K562 (cell line): ENCODE results near the gene TUBA1B. TPM values are rescaled to one million over a fixed set of nuclear protein-coding genes. Genes with fewer than 3 reads are reported as not detected.

ENCODE experiments used
- ATAC-seq: fragments of 200-7000 bp; cut with Tn5 transposase; 3 replicates; pipeline ENCODE4 v1.9.1; 2020; ENCODE audit warnings: moderate library complexity
- BruUV-seq: library from RNA; stranded (reverse); fragments of 400-500 nt; replicated peaks from 2 replicates; lab custom pipeline; 2021; lab: Mats Ljungman, UMichigan
- CTCF ChIA-PET: fragments of 300-600 bp; formaldehyde crosslinking; extraction: SDS; loops from one replicate; lab custom pipeline; 2021; ENCODE audit warnings: low intra/inter-chr PET ratio; lab: Yijun Ruan, JAX
- POLR2A ChIA-PET: fragments of 300-600, 350-650 bp; sonication (Branson Sonifier 250); formaldehyde crosslinking; extraction: SDS; loops from one replicate; lab custom pipeline; 2021; ENCODE audit warnings: antibody characterized with exemption, inconsistent platforms; lab: Yijun Ruan, JAX
- DNase-seq, 4 experiments: peaks; one replicate each; pipeline versions ENCODE4 v3.0.0 to v3.0.0-alpha.2; 2011 to 2018; ENCODE audit warnings: low spot score in 3 of 4, mixed read lengths in 3 of 4; ENCODE audit errors: extremely low read depth in 1 of 4
- FAIRE-seq: peaks from 2 replicates; lab custom pipeline; 2011; peaks lifted over from hg19 to GRCh38; lab: Jason Lieb, UNC
- H2AFZ ChIP-seq: 2 replicates; pipeline ENCODE4 v1.6.0; 2011; ENCODE audit warnings: low read depth, low read length, control low read depth, inconsistent platforms
- H3K27ac ChIP-seq: fragments of 200-600 bp; 3 replicates; pipeline ENCODE4 v1.8.0; 2011; ENCODE audit warnings: low read depth, mild to moderate bottlenecking, control low read depth, inconsistent platforms, low read length, moderate library complexity, mixed read lengths; ENCODE audit errors: extremely low read depth
- H3K27me3 ChIP-seq, 2 experiments: fragments of 300-600 bp in 1 of 2; 2 replicates in 1 of 2; 3 replicates in 1 of 2; pipeline versions ENCODE4 v1.6.0 to v1.8.0; 2011; ENCODE audit warnings: inconsistent platforms in 2 of 2, low read length in 2 of 2, mild to moderate bottlenecking in 1 of 2, mixed read lengths in 1 of 2, moderate library complexity in 1 of 2; ENCODE audit not compliant: control insufficient read depth in 2 of 2, insufficient read depth in 2 of 2
- H3K36me3 ChIP-seq: fragments of 300-600 bp; 3 replicates; pipeline ENCODE4 v1.8.0; 2011; ENCODE audit warnings: mild to moderate bottlenecking, low read length, inconsistent platforms; ENCODE audit not compliant: control insufficient read depth, insufficient read depth
- H3K4me1 ChIP-seq, 2 experiments: fragments of 200-600 bp in 1 of 2; replicated peaks in 1 of 2; 2 replicates in 1 of 2; 3 replicates in 1 of 2; pipeline versions ENCODE4 v1.5.1 to v1.8.0; 2011; ENCODE audit warnings: inconsistent platforms in 2 of 2, low read length in 2 of 2, mild to moderate bottlenecking in 1 of 2, mixed read lengths in 1 of 2, moderate library complexity in 1 of 2; ENCODE audit not compliant: control insufficient read depth in 2 of 2, insufficient read depth in 2 of 2
- H3K4me2 ChIP-seq: 2 replicates; pipeline ENCODE4 v1.6.1; 2011; ENCODE audit warnings: low read length, control low read depth, inconsistent platforms, mixed read lengths; ENCODE audit not compliant: insufficient read depth
- H3K4me3 ChIP-seq: fragments of 200-600 bp; sonication (generic), shearing (Covaris generic); 2 replicates; pipeline ENCODE4 v1.5.1; 2016; ENCODE audit warnings: control low read depth, inconsistent platforms
- H3K79me2 ChIP-seq: fragments of 200-600 bp; 3 replicates; pipeline ENCODE4 v1.8.0; 2011; ENCODE audit warnings: low read length, inconsistent platforms; ENCODE audit not compliant: control insufficient read depth, insufficient read depth
- H3K9ac ChIP-seq, 2 experiments: 2 replicates each; pipeline versions ENCODE4 v1.6.0 to v1.6.1; 2011; ENCODE audit warnings: low read depth in 2 of 2, low read length in 2 of 2, control low read depth in 1 of 2, inconsistent platforms in 1 of 2, mild to moderate bottlenecking in 1 of 2, mixed read lengths in 1 of 2; ENCODE audit not compliant: insufficient read depth in 1 of 2
- H3K9me1 ChIP-seq: one replicate; pipeline ENCODE4 v1.6.0; 2011; ENCODE audit warnings: inconsistent platforms, mild to moderate bottlenecking, low read length, moderate library complexity; ENCODE audit not compliant: control insufficient read depth, insufficient read depth
- H3K9me3 ChIP-seq: replicated peaks from 2 replicates; pipeline ENCODE4 v1.5.1; 2011; ENCODE audit warnings: low read depth, low read length, inconsistent platforms; ENCODE audit not compliant: control insufficient read depth, insufficient read depth
- H4K20me1 ChIP-seq: replicated peaks from 2 replicates; pipeline ENCODE4 v1.6.1; 2011; ENCODE audit warnings: low read length, inconsistent platforms, mixed read lengths; ENCODE audit not compliant: control insufficient read depth, insufficient read depth
- BRD9 ChIP-seq: fragments of 450-650 bp; IDR thresholded peaks from 2 replicates; pipeline ENCODE4 v1.6.1; 2018; ENCODE audit warnings: low read depth; ENCODE audit not compliant: partially characterized antibody
- IRF2 ChIP-seq: sonication (generic); formaldehyde crosslinking; IDR thresholded peaks from 2 replicates; pipeline ENCODE4 v1.8.1; 2022; ENCODE audit warnings: mild to moderate bottlenecking, missing genetic modification reagents
- ZSCAN29 ChIP-seq: fragments of 450-650 bp; IDR thresholded peaks from 2 replicates; pipeline ENCODE4 v1.6.1; 2017
- whole genome bisulfite sequencing: fragments of 100-300 bp; shearing (Covaris generic); methylation state at CpG from one replicate; pipeline ENCODE4 v1.1.6; 2016; ENCODE audit warnings: low coverage, mixed read lengths; ENCODE audit not compliant: insufficient coverage; ENCODE audit errors: missing lambda C conversion rate; 5-methylcytosine and 5-hydroxymethylcytosine counted together
- in situ Hi-C: fragments of 300-500 bp; cut with MboI; formaldehyde crosslinking; loops from 4 replicates; pipeline ENCODE4 v1.15.0; 2018; ENCODE audit warnings: inconsistent platforms, mixed read lengths
- intact Hi-C: fragments of 100-400 bp; cut with micrococcal nuclease; formaldehyde crosslinking; loops from 2 replicates; pipeline ENCODE4 v1.14.2; 2022
- polyA plus RNA-seq, 8 experiments: library from polyadenylated mRNA; depleted of rRNA in 4 of 8; stranded (reverse) in 5 of 8; unstranded in 3 of 8; fragments of >200 nt; fragmentation: Nextera tagmentation in 2 of 8; fragmentation: Illumina TruSeq in 1 of 8; extraction: Ambion mirVana in 2 of 8; extraction: Trizol in 1 of 8; gene quantifications; 2 replicates each; pipeline versions ENCODE4 v1.2.1 to v1.2.3, GENCODE V29; 2011 to 2014; ENCODE audit warnings: inconsistent platforms in 1 of 8, missing spikeins in 1 of 8
- total RNA-seq, 7 experiments: library from RNA; depleted of rRNA in 6 of 7; stranded (reverse); fragments of >200 nt in 6 of 7; fragmentation: Illumina TruSeq in 2 of 7; extraction: Trizol in 2 of 7; gene quantifications; 2 replicates each; pipeline versions ENCODE4 v1.2.1 to v1.2.3, GENCODE V29; 2011 to 2021; ENCODE audit warnings: low replicate concordance in 1 of 7
- TF ChIP-seq, protein P1 (sequence below): fragments of 450-650 bp; IDR thresholded peaks from 2 replicates; pipeline ENCODE4 v1.6.1; 2018; ENCODE audit warnings: mild to moderate bottlenecking, low read depth; ENCODE audit not compliant: partially characterized antibody
- TF ChIP-seq, protein P2 (sequence below), 2 experiments: fragments of 200-800 bp in 1 of 2; sonication (Bioruptor generic) in 1 of 2; sonication (generic) in 1 of 2; formaldehyde crosslinking in 1 of 2; IDR thresholded peaks in 1 of 2; conservative IDR thresholded peaks in 1 of 2; 2 replicates each; pipeline versions ENCODE4 v1.5.0 to v1.6.1; 2016 to 2020; ENCODE audit warnings: missing compliant biosample characterization in 1 of 2, missing genetic modification characterization in 1 of 2, missing genetic modification reagents in 1 of 2

TUBA1B gene
- total and polyA plus RNA-seq, 9 of the 15 experiments (the other 6 are each of a cell fraction or from before 2014, with no cell fraction given) = 2,189 to 4,624 (median 2,628) TPM

DNA sequence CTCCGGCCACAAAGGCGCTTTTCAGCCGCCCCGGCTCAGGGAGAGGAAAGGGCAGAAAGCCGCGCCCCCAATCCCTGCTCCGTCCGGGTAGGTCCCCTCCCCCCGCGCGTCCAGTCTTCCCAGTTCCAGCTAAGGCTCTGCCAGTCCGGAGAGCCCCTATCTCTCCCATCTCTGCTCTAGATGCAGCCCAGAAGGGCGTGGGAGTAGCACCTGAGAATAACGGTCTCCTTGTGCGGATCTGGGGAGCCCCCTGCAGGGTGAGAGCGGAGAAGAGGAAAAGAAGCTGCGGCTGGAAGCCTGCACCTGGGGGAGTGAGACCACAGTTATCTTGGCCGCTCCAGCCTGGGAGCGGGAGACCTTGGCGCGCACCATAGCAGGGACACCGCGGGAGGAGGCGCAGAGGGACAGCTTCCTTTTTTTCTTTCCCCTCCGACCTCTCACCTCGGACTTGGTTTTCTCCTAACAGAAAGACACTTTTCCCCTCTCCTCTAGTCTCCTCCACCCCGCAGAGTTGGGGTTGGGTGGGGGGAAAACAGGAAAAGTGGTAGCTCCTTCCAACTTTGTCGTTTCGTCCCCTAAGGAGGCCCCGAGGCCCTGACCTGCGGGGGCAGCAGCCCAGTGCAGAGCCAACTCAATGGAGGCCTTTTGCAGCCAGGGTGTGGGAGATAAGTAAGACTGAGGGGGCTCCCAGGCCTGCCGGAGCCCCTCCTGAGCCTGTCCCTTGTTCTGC, 38.9 kb downstream of the TUBA1B start (continued):
- TF ChIP-seq, protein P1, sequence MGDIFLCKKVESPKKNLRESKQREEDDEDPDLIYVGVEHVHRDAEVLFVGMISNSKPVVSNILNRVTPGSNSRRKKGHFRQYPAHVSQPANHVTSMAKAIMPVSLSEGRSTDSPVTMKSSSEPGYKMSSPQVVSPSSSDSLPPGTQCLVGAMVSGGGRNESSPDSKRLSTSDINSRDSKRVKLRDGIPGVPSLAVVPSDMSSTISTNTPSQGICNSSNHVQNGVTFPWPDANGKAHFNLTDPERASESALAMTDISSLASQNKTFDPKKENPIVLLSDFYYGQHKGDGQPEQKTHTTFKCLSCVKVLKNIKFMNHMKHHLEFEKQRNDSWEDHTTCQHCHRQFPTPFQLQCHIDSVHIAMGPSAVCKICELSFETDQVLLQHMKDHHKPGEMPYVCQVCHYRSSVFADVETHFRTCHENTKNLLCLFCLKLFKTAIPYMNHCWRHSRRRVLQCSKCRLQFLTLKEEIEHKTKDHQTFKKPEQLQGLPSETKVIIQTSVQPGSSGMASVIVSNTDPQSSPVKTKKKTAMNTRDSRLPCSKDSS = no peak
- TF ChIP-seq IRF2 (CRISPR knock-in tag) = no peak
- TF ChIP-seq, protein P2, sequence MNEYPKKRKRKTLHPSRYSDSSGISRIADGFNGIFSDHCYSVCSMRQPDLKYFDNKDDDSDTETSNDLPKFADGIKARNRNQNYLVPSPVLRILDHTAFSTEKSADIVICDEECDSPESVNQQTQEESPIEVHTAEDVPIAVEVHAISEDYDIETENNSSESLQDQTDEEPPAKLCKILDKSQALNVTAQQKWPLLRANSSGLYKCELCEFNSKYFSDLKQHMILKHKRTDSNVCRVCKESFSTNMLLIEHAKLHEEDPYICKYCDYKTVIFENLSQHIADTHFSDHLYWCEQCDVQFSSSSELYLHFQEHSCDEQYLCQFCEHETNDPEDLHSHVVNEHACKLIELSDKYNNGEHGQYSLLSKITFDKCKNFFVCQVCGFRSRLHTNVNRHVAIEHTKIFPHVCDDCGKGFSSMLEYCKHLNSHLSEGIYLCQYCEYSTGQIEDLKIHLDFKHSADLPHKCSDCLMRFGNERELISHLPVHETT (CRISPR knock-in tag; conservative IDR thresholded peaks at IDR 0.05 in 1 of 2, IDR thresholded peaks at IDR 0.05 in 1 of 2) = peak in 1 of 2 experiments; percentile 89; a peak in 2 of 4 replicates

DNA sequence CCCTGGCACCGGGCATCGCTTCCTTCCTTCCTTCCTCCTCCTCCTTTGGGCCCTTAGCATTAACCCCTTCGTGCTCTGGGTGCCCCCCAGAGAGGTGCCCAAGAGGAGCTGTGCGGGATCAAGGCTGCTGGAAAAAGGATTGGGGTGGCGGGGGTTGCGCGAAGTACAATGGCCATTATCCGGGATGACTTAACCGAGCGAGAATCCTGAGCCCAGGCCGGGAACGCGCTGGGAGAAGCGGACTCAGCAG, 39.4 kb downstream of the TUBA1B start:
- in situ Hi-C loops = no loop called here
- peak overlapping the region; percentile 91 for H3K27ac ChIP-seq
- H3K4me1 ChIP-seq = peaks cover 73 to 74% of the 10 kb centered on the region in 2 experiments
- peak overlapping the region; percentile 26 for H3K4me3 ChIP-seq
- WGBS = 5% methylated on average over 14 of the region's 14 CpGs
- H3K9ac ChIP-seq = peak overlapping the region; percentile 65 to 85
- BruUV-seq = no TSS peak
- H4K20me1 ChIP-seq = no peaks in the 10 kb centered on the region
- TF ChIP-seq BRD9 (no peak), ZSCAN29 (0 out of 2 replicates have a peak, but pooled peaks have one; percentile 7)
- H3K36me3 ChIP-seq = peaks cover 4% of the 10 kb centered on the region; the same call in 1 of the 3 replicates
- no peaks in the 10 kb centered on the region for H3K9me1 ChIP-seq
- ATAC-seq (no peak), DNase-seq (no peak), FAIRE-seq (no peak)
- no peaks in the 10 kb centered on the region for H3K9me3 ChIP-seq
- H2AFZ ChIP-seq = peak overlapping the region; percentile 92
- H3K27me3 ChIP-seq = no peaks in the 10 kb centered on the region
- ChIA-PET CTCF (interaction anchor here (0.6 to 1.8 kb wide), 5 partner anchors 19 to 142 kb away, joined by 3 to 15 read pairs (median 4); no protein-coding TSS in a partner anchor), POLR2A (interaction anchor here (0.7 to 6.6 kb wide), 13 partner anchors 8 to 226 kb away, joined by 3 to 103 read pairs (median 8); partner anchors contain the start of genes LMBR1L, RHEBL1, RND1 and TUBA1B)
- intact Hi-C loops = loop anchor here (1.0 to 2.0 kb wide), 2 partner anchors 39 to 92 kb away; partner anchors contain the start of genes DDN and TUBA1B
- H3K79me2 ChIP-seq = peaks cover 12% of the 10 kb centered on the region; the same call in 1 of the 3 replicates
- H3K4me2 ChIP-seq = peak overlapping the region; percentile 81
